ENCODE measurements around the gene SPECC1. TPM values are rescaled to one million over a fixed set of nuclear protein-coding genes. Genes with fewer than 3 reads are reported as not detected.

SPECC1 gene
- total RNA-seq, 1 donor from 2014 or later, result 35.6 TPM

DNA sequence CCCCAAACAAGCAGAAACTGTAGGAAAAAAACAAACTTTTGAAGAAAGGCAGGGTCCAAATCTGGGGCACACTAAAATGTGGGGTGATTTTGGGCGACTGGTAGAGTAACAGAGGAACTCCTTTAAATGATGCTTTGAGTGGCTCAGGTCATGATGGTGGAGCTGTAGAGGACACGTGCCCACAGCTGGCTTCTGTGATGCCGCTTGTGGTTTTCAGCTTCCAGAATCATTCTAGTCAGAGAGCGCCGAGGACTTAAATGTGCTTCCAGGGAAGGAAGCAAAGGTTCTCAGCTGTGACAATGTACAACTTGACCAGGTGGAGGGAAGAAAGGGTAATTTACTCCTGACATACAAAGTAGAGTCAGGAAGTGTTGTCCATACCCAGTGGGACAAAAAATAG is 295.8 kb downstream of the SPECC1 start:
- peaks cover 35% of the 10 kb centered on the region for H3K9me3 Mint-ChIP-seq
- H3K36me3 Mint-ChIP-seq, result peaks cover 38% of the 10 kb centered on the region
- H3K4me3 Mint-ChIP-seq, result no peak overlapping the region
- no peak overlapping the region for H3K27ac Mint-ChIP-seq
- no peaks in the 10 kb centered on the region for H3K27me3 Mint-ChIP-seq (ENCODE audit: low read depth)
- TF ChIP-seq, protein P1, sequence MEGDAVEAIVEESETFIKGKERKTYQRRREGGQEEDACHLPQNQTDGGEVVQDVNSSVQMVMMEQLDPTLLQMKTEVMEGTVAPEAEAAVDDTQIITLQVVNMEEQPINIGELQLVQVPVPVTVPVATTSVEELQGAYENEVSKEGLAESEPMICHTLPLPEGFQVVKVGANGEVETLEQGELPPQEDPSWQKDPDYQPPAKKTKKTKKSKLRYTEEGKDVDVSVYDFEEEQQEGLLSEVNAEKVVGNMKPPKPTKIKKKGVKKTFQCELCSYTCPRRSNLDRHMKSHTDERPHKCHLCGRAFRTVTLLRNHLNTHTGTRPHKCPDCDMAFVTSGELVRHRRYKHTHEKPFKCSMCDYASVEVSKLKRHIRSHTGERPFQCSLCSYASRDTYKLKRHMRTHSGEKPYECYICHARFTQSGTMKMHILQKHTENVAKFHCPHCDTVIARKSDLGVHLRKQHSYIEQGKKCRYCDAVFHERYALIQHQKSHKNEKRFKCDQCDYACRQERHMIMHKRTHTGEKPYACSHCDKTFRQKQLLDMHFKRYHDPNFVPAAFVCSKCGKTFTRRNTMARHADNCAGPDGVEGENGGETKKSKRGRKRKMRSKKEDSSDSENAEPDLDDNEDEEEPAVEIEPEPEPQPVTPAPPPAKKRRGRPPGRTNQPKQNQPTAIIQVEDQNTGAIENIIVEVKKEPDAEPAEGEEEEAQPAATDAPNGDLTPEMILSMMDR (IDR thresholded peaks at IDR 0.05; ENCODE audit: unreplicated experiment), result no peak
- DNase-seq (ENCODE audit: low spot score in 2 of 2, unreplicated experiment in 2 of 2), result no peak
- H3K4me1 Mint-ChIP-seq, result peaks cover 9% of the 10 kb centered on the region

DNA sequence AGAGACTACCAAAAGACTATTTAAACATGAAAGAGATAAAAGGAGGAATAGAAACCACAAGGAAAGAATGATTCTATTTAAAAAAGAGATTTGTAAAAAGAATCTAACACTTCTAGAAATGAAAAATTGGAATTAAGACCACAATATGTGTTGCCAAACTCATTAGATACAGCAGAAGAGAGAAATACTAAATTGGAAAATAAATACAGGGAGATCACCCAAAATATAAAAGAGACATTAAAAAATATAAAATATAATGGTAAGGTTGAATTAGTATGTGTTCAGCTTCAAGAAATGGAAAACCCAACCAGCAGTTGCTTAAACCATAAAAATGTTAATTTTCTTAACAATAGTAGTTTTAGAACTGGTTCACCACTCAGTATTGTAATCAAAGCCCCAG is 297.8 kb downstream of the SPECC1 start:
- Mint-ChIP-seq H3K9me3 (peaks cover 35% of the 10 kb centered on the region), H3K4me1 (no peaks in the 10 kb centered on the region), H3K27me3 (ENCODE audit: low read depth) (no peaks in the 10 kb centered on the region), H3K4me3 (no peak overlapping the region), H3K27ac (no peak overlapping the region), H3K36me3 (peaks cover 38% of the 10 kb centered on the region)
- TF ChIP-seq, protein P1 (IDR thresholded peaks at IDR 0.05; ENCODE audit: unreplicated experiment), result no peak
- DNase-seq (ENCODE audit: low spot score in 2 of 2, unreplicated experiment in 2 of 2), result no peak

DNA sequence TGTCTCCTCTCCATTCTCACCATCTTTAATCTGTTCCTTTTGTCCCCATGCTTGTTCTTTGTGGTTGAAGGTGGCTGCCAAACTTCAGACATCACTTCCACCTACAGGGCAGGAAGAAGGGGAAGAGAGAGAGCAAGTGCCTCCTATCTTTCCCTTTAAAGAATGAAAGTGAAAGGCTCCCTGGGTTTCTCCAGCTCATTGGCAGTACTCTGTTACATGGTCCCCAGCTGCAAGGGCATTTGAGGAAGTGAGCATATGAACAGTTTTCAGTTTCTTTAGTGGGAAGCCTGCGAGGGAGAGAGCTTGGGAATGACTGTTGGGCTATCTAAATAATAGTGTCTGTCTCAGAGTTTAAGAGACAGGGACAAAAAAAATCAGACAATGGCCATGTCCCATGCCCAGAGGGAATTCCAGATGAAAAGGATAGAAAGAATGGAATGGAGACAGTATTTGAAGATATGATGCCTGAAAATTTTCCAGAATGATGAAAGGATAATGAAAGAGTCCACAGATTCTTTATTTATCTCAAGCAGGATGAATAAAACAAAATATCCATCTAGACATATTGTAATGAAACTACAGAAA is 298.3 kb downstream of the SPECC1 start:
- peaks cover 38% of the 10 kb centered on the region for H3K36me3 Mint-ChIP-seq
- no peak for DNase-seq (ENCODE audit: low spot score in 2 of 2, unreplicated experiment in 2 of 2)
- H3K4me3 Mint-ChIP-seq, result no peak overlapping the region
- H3K27me3 Mint-ChIP-seq (ENCODE audit: low read depth), result no peaks in the 10 kb centered on the region
- TF ChIP-seq, protein P1 (IDR thresholded peaks at IDR 0.05; ENCODE audit: unreplicated experiment), result no peak
- H3K9me3 Mint-ChIP-seq, result peaks cover 35% of the 10 kb centered on the region
- H3K27ac Mint-ChIP-seq, result no peak overlapping the region
- no peaks in the 10 kb centered on the region for H3K4me1 Mint-ChIP-seq

DNA sequence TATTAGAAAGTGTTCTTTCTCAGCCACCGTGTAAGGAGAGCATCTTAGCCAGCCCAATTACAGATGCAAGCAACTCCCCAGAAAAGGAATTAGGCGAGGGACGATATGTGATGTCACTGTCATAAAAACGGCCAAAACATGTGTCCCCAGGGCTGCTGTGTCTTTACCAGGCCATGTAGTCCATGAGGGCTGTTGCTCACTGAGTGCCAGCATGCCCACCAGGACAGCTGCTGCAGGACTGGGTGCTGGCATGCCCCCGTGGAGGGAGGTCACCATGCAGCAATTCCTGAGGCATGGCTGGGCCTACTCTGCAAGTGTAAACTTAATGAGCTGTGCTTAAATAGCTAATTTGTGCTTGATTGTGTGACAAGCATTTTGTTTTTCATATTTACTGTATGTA is 301.3 kb downstream of the SPECC1 start:
- Mint-ChIP-seq H3K4me1 (no peaks in the 10 kb centered on the region), H3K4me3 (no peak overlapping the region), H3K27ac (no peak overlapping the region), H3K27me3 (ENCODE audit: low read depth) (no peaks in the 10 kb centered on the region), H3K36me3 (peaks cover 30% of the 10 kb centered on the region), H3K9me3 (peaks cover 24% of the 10 kb centered on the region)
- DNase-seq (ENCODE audit: low spot score in 2 of 2, unreplicated experiment in 2 of 2), result no peak
- TF ChIP-seq, protein P1 (IDR thresholded peaks at IDR 0.05; ENCODE audit: unreplicated experiment), result no peak

DNA sequence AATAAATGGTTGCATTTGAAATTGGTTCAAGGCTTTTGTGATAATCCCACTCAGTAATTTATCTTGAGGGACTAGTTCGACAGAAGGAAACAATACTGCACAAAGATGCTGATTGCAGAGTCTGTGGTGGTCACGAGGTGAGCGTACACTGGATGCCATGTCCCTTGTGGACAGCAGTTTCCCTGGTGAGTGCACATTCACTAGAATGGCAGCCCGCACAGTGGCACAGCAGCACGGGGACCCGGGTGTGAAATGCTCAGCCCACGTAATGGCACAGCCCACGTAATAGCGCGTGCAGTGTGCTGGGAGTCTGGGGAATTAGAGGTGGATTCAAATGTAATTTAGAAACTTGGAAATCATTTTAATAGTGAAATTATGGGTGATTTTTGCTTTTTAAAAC is 304.1 kb downstream of the SPECC1 start:
- no peak for DNase-seq (ENCODE audit: low spot score in 2 of 2, unreplicated experiment in 2 of 2)
- Mint-ChIP-seq H3K36me3 (peaks cover 10% of the 10 kb centered on the region), H3K9me3 (peaks cover 4% of the 10 kb centered on the region), H3K27me3 (ENCODE audit: low read depth) (no peaks in the 10 kb centered on the region), H3K4me3 (no peak overlapping the region), H3K4me1 (no peaks in the 10 kb centered on the region), H3K27ac (no peak overlapping the region)
- TF ChIP-seq, protein P1 (IDR thresholded peaks at IDR 0.05; ENCODE audit: unreplicated experiment), result no peak

DNA sequence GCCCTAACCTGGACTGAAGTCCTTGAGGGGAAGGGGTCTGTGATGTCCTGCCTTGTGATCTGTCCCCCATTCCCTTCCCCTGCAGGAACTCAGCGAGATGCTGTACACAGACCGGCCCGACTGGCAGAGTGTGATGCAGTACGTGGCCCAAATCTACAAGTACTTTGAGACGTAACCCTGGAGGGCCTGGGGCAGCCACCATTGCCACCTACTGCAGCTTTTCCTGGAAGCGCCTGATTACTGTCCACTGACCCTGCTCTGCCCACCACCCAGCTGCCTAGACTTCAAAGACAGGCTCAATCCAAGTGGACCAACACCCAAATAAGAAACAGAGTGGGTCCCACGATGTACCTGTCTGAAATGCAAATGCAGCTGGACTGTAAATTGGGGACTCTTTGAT is 304.7 kb downstream of the SPECC1 start:
- TF ChIP-seq, protein P1 (IDR thresholded peaks at IDR 0.05; ENCODE audit: unreplicated experiment), result no peak
- Mint-ChIP-seq H3K4me1 (no peaks in the 10 kb centered on the region), H3K27ac (no peak overlapping the region), H3K4me3 (no peak overlapping the region), H3K36me3 (peaks cover 4% of the 10 kb centered on the region), H3K9me3 (no peaks in the 10 kb centered on the region), H3K27me3 (ENCODE audit: low read depth) (no peaks in the 10 kb centered on the region)
- no peak for DNase-seq (ENCODE audit: low spot score in 2 of 2, unreplicated experiment in 2 of 2)

Data from mesothelial cell of epicardium (in vitro differentiated cells).